ENCODE results near the gene MYOF.
"Not testable (repeated sequence)": the region's sequence is repeated elsewhere in the genome, so short reads cannot be mapped to it uniquely, and the experiment has no call there.

MYOF gene

DNA sequence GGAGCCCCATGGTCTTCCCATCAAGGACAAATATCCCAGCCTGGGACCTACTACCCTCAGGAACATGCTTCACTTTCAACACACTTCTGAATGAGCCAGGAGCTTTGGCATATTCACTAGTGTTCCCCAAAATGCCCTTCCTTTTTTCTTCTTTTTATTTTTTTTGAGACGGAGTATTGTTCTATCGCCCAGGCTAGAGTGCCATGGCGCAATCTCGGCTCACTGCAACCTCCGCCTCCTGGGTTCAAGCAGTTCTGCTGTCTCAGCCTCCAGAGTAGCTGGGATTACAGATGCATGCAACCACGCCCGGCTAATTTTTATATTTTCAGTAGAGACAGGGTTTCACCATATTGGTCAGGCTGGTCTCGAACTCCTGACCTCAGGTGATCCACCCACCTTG, 63.1 kb downstream of the MYOF start:
- H3K27me3 ChIP-seq (ENCODE audit: low read depth); in situ Hi-C loops (cut with MboI; ENCODE audit: low sequenced_read_pairs); DNase-seq (ENCODE audit: low spot score in 2 of 2); H3K36me3 ChIP-seq (replicated peaks); H3K9me3 ChIP-seq; H3K4me1 ChIP-seq; H3K4me3 ChIP-seq: not testable (repeated sequence)

DNA sequence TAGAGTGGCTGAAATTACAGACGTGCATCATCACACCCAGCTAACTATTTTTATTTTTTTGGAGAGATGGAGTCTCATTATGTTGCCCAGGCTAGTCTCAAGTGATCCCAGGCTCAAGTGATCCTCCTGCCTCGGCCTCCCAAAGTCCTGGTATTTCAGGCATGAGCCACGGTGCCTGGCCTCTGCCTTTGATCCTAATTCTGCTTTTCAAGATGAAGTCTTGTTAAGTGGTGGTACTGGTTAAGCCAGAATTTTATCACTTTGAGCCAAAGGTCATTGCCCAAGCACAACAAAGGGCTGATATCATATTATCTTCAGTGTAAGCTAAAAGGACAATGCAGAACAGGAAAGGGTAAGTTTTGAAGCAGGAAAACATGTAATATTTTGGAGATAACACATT, 64.2 kb downstream of the MYOF start:
- H3K4me3 ChIP-seq = no peak overlapping the region
- H3K9me3 ChIP-seq = no peaks in the 10 kb centered on the region
- in situ Hi-C loops (cut with MboI; ENCODE audit: low sequenced_read_pairs) = no loop called here
- H3K27me3 ChIP-seq (ENCODE audit: low read depth) = no peaks in the 10 kb centered on the region
- H3K36me3 ChIP-seq (replicated peaks) = no peaks in the 10 kb centered on the region
- no peak for DNase-seq (ENCODE audit: low spot score in 2 of 2)
- H3K4me1 ChIP-seq = no peaks in the 10 kb centered on the region

DNA sequence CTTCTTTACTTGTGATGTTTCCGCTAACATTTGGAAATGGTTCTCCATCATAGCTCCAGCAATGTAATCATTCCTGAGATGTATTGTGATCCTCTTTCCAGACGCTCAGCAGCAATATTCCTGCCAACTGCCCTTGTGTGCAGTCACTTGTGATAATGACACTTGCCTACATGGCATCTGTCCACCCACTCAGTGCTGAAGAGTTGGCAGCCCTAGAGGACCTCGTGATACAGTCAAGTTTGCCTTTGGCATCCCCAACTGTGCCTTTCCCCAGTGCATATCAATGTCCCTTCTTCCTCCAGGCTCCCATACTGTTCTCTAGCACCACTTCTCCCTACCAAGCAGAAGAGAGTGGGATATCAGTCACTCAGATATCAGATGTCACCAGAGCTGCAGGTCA, 64.9 kb downstream of the MYOF start:
- in situ Hi-C loops (cut with MboI; ENCODE audit: low sequenced_read_pairs) = no loop called here
- DNase-seq (ENCODE audit: low spot score in 2 of 2) = no peak
- no peaks in the 10 kb centered on the region for H3K36me3 ChIP-seq (replicated peaks)

DNA sequence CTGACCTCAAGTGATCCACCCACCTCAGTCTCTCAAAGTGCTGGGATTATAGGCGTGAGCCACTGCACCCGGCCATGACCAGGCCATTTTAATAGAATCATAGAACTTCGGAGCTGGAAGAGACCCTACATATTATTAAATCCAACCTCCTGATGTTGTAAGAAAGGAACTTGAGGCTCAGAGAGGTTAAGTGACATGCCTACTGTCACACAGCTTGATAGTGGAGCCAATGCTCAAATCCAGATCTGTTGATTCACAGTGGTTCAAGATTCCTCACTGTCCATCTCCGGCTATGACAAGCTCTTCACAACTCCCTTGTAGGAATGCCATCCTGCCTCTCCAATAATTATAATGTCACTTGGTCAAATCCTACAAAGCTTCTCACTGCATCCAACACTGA, 65.3 kb downstream of the MYOF start:
- H3K9me3 ChIP-seq = no peaks in the 10 kb centered on the region
- in situ Hi-C loops (cut with MboI; ENCODE audit: low sequenced_read_pairs) = no loop called here
- DNase-seq (ENCODE audit: low spot score in 2 of 2) = no peak

More for the DNA sequence above, 64.9 kb downstream of the MYOF start:
- Histone ChIP-seq H3K9me3 (no peaks in the 10 kb centered on the region), H3K27me3 (ENCODE audit: low read depth) (no peaks in the 10 kb centered on the region), H3K4me3 (no peak overlapping the region), H3K4me1 (no peaks in the 10 kb centered on the region)

DNA sequence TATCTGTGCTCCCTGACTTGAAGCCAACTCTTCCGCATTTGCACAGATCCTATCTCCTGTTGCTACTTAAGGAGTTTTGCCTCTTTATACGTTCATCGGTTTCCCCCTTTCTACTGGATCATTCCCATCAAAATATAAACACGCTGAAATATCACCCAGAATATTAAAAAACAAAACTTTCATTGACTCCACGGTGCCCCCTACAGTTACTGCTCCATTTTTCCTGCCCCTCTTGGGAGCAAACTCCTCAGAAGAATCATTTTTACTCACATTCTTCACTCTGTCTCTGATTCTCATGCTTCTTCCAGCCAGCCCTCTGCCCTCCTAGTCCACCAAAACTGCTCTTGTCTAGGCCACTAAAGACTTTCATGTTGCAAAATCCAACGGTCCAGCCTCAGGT, 66.4 kb downstream of the MYOF start:
- H3K4me3 ChIP-seq = no peak overlapping the region
- no peaks in the 10 kb centered on the region for H3K27me3 ChIP-seq (ENCODE audit: low read depth)
- no peak for DNase-seq (ENCODE audit: low spot score in 2 of 2)
- H3K4me1 ChIP-seq = no peaks in the 10 kb centered on the region
- H3K9me3 ChIP-seq = no peaks in the 10 kb centered on the region
- H3K36me3 ChIP-seq (replicated peaks) = no peaks in the 10 kb centered on the region
- in situ Hi-C loops (cut with MboI; ENCODE audit: low sequenced_read_pairs) = no loop called here

More for the DNA sequence above, 65.3 kb downstream of the MYOF start:
- H3K27me3 ChIP-seq (ENCODE audit: low read depth) = no peaks in the 10 kb centered on the region
- no peaks in the 10 kb centered on the region for H3K4me1 ChIP-seq
- no peaks in the 10 kb centered on the region for H3K36me3 ChIP-seq (replicated peaks)
- H3K4me3 ChIP-seq = no peak overlapping the region

DNA sequence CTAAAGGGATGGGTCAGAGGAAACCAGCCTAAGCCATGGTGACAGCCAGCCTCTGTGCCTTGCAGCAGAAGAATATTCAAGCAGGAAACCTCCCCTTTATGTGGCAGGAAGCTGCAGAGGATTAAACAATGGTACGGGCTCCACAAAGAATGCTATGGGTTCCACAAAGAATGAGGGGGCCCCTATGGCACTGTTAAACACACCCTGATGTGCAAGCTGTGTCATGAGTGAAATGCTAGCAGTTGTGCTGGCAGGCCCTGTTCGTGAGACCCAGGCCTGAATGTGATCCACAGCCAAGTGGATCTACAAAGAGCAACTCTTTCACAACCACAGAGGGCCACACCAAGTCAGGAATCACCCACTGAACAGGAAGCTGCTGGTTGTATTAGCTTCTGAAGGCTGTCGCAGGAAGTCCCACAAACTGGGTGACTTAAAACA, 68.9 kb downstream of the MYOF start:
- Histone ChIP-seq H3K27me3 (ENCODE audit: low read depth) (no peaks in the 10 kb centered on the region), H3K9me3 (no peaks in the 10 kb centered on the region), H3K4me3 (no peak overlapping the region), H3K4me1 (no peaks in the 10 kb centered on the region), H3K36me3 (replicated peaks) (no peaks in the 10 kb centered on the region)
- in situ Hi-C loops (cut with MboI; ENCODE audit: low sequenced_read_pairs) = no loop called here
- DNase-seq (ENCODE audit: low spot score in 2 of 2) = no peak

DNA sequence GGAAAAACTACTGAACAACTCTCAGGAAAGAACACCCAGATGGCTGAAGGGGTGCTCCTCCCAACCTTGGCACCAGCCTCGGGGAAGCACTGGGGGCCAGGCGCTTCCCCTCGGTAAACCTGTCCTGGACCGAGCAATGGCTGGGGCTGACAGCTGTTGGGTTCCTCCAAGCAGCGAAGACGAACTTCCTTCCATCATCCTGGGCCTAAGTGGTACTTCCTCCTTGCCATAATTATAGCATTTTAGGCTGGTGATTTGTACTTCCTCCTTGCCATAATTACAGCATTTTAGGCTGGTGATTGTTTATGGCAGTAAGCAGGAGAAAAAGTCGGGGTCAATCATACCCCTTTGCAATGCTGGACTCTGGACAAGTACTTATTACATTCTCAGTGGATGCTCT, 69.3 kb downstream of the MYOF start:
- DNase-seq (ENCODE audit: low spot score in 2 of 2) = no peak
- Histone ChIP-seq H3K27me3 (ENCODE audit: low read depth) (no peaks in the 10 kb centered on the region), H3K4me3 (no peak overlapping the region), H3K4me1 (no peaks in the 10 kb centered on the region), H3K36me3 (replicated peaks) (no peaks in the 10 kb centered on the region), H3K9me3 (no peaks in the 10 kb centered on the region)
- in situ Hi-C loops (cut with MboI; ENCODE audit: low sequenced_read_pairs) = no loop called here

DNA sequence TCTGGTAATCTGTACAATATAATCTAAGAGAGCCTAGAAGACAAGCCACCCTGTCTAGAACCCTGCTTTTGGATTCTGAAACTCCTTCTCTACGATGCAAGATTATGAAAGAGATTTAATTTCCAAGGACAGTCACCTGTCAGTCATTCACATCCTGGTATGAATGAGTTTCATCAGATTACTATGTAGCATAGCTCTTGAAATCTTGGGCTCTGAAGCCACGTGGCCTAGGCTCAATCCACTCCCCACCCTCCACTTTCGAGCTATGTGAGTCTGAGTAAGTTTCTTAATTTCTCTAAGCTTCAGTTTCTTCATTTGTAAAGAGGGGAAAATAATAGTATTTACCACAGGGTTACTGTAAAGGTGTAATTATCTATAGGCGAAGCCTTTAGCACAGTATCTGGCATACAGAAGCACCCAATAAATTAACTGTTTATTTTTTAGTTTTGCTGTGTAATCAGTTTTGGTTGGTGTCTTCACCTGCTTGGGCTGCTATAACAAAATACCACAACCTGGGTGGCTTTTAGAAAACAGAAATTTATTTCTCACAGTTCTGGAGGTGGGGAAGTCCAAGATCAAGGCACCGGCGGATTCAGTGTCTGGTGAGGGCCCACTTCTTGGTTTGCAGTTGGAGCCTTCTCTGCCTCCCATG, 71.3 kb downstream of the MYOF start:
- no peak overlapping the region for H3K4me3 ChIP-seq
- no peak for DNase-seq (ENCODE audit: low spot score in 2 of 2)
- no peaks in the 10 kb centered on the region for H3K9me3 ChIP-seq
- H3K36me3 ChIP-seq (replicated peaks) = no peaks in the 10 kb centered on the region
- H3K27me3 ChIP-seq (ENCODE audit: low read depth) = no peaks in the 10 kb centered on the region
- no peaks in the 10 kb centered on the region for H3K4me1 ChIP-seq
- in situ Hi-C loops (cut with MboI; ENCODE audit: low sequenced_read_pairs) = no loop called here

DNA sequence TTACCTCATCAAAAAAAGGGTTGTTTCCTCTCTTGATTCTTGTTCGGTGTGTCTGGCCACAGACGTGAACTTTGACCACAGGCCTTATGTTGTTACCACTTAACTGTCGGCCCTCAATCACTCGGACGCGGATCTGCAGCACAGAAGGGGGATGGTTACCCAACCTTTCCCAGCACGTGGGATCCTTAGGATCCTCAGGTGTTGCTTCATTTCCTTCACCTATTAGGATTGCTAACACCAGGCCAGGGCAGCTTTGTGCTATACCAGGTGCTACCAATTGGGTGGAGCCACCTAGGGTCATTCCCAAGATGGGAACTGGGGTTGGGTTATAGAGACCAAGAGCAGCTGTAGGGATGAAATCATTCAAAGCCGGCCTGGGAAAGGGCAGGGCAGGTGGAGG, 73.4 kb downstream of the MYOF start:
- no peak for DNase-seq (ENCODE audit: low spot score in 2 of 2)
- H3K36me3 ChIP-seq (replicated peaks) = no peaks in the 10 kb centered on the region

DNA sequence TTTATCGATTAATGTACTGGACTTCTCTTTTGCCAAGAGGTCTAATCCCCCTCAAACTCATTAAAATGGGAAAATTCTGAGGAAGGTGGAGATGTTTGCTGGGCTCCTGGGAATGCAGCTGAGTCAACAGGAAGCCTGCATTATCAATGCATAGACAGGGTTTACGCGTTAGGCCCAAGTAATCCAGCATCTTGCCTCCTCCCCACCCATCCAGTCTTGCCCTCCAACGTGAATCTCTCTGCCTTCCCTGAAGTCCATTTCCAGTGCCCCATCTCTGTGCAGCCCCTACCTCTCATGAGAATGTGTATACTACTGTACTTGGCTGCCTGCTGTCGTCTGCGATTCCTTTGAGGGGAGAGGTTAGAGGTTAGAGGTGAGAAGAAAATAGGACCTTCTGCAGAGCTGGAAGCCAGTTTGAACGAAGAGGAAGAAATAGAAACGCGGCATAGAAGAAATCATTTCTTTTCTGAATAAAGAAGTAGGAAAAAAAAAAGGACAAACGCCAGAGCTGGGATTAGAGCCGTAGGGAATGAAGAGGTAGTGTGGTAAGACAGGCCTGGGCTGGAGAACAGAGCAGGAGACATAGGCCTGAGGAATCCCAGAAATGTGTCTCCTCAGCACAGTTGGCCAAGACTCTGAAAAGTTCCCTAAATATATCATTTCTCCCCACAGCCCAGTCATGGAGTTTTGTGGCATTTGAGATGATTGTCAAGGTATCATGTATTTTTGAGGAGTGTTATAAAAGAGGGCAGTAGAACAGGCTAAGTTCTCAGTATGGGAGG, 75.6 kb downstream of the MYOF start:
- Histone ChIP-seq H3K36me3 (replicated peaks) (no peaks in the 10 kb centered on the region), H3K27me3 (ENCODE audit: low read depth) (no peaks in the 10 kb centered on the region), H3K4me3 (no peak overlapping the region), H3K4me1 (no peaks in the 10 kb centered on the region), H3K9me3 (no peaks in the 10 kb centered on the region)
- in situ Hi-C loops (cut with MboI; ENCODE audit: low sequenced_read_pairs) = no loop called here
- DNase-seq (ENCODE audit: low spot score in 2 of 2) = no peak

More for the DNA sequence above, 73.4 kb downstream of the MYOF start:
- H3K4me1 ChIP-seq = no peaks in the 10 kb centered on the region
- H3K4me3 ChIP-seq = no peak overlapping the region
- H3K27me3 ChIP-seq (ENCODE audit: low read depth) = no peaks in the 10 kb centered on the region
- no peaks in the 10 kb centered on the region for H3K9me3 ChIP-seq
- in situ Hi-C loops (cut with MboI; ENCODE audit: low sequenced_read_pairs) = no loop called here

DNA sequence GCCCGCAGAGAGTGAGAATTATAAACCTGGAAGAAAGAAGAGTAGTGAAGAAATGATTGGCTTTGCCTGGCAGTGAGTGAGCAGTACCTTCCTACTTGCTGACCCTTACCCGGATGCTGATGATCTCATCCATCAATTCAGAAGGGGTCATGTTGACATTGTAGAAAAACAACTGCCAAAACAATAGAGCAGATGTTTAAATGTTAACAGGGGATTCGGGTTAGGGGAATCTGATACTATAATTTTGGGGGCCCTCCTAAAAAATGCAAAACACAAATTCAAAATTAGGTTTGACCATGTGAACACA, 78.1 kb downstream of the MYOF start:
- Histone ChIP-seq H3K4me1 (no peaks in the 10 kb centered on the region), H3K4me3 (no peak overlapping the region), H3K36me3 (replicated peaks) (no peaks in the 10 kb centered on the region), H3K27me3 (ENCODE audit: low read depth) (no peaks in the 10 kb centered on the region), H3K9me3 (no peaks in the 10 kb centered on the region)
- no peak for DNase-seq (ENCODE audit: low spot score in 2 of 2)
- in situ Hi-C loops (cut with MboI; ENCODE audit: low sequenced_read_pairs) = no loop called here

DNA sequence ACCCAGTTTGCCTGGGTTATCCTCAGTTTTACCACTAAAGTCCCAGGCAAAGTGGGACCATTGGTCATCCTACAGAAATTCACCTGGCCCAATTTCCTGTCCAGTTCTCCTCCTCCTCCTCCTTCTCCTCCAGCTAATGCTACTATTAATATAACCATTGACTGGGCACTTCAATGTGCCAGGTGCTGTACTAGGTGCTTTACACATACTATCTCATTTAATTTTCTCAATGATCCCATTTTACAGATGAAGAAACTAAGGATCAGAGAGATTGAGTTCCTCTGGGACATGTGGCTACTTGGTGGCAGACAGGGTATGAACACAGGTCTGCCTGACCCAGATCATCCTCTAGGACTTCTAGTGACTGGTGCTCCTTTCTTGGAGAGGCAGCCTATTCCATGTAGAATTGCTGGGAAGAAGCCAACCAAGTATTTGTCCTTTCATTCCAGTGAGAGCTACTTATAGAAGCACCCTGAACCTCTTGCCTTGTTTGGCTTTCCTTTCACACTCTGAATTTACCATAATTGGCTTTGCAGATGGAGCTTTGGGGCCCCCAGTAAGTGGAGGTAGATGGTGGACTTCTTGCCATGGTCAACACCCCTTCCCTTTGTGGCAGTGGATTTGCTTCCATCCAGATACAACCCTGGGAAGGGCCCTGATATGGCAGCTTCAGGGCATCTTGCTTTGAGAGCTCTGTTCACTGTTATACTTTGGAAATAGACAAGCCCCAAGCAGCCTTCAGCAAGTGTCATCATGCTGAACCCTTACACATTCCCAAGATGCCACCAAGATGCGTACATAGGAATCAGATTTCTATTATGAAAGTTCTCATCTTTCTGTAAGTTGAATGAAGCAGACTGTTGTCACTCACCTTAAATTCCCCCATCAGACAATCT, 78.7 kb downstream of the MYOF start:
- H3K4me1 ChIP-seq = no peaks in the 10 kb centered on the region
- H3K27me3 ChIP-seq (ENCODE audit: low read depth) = no peaks in the 10 kb centered on the region
- no peaks in the 10 kb centered on the region for H3K9me3 ChIP-seq
- DNase-seq (ENCODE audit: low spot score in 2 of 2) = no peak
- no peak overlapping the region for H3K4me3 ChIP-seq
- H3K36me3 ChIP-seq (replicated peaks) = no peaks in the 10 kb centered on the region
- in situ Hi-C loops (cut with MboI; ENCODE audit: low sequenced_read_pairs) = no loop called here

DNA sequence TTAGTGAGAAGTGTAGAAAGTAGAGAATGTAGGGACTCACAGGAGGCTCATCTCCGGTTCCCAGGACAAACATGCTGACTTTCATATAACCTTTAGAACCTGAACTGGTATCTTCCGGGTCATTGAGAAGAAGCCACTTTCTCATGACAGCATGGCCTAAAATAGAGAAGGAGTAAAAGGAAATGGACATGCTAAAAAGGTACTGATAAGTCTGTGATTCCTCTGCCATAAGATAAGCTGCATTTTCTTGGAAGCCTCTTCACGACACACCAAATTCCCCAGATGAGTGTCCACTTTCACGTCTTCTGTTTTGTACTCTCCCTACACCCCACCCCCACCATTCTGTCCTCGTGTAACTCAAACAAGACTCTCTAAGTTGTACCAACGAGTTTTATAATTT, 79.9 kb downstream of the MYOF start:
- no peaks in the 10 kb centered on the region for H3K36me3 ChIP-seq (replicated peaks)
- in situ Hi-C loops (cut with MboI; ENCODE audit: low sequenced_read_pairs) = no loop called here
- H3K4me3 ChIP-seq = no peak overlapping the region
- DNase-seq (ENCODE audit: low spot score in 2 of 2) = no peak
- no peaks in the 10 kb centered on the region for H3K27me3 ChIP-seq (ENCODE audit: low read depth)
- H3K9me3 ChIP-seq = no peaks in the 10 kb centered on the region
- no peaks in the 10 kb centered on the region for H3K4me1 ChIP-seq

DNA sequence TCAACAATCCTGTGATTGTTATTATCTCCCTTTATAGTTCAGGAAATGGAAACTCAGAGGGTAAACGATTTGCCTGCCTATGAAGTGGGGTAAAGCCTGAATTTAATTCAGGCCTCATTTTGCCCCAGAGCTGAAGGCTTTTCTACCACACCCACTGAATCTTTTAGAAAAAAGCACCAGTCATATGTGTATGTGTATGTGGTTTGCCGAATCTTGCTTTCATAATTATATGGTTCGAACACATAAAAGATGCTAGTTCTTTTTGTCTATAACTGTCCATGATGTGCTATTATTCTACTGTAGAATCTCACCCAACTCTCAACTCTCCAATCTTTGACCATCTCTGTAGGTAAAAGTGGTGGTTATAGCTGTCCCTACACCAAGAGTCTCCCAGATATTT, 83.6 kb downstream of the MYOF start:
- no peak overlapping the region for H3K4me3 ChIP-seq
- H3K36me3 ChIP-seq (replicated peaks) = no peaks in the 10 kb centered on the region
- no peak for DNase-seq (ENCODE audit: low spot score in 2 of 2)
- no peaks in the 10 kb centered on the region for H3K4me1 ChIP-seq
- H3K9me3 ChIP-seq = no peaks in the 10 kb centered on the region
- in situ Hi-C loops (cut with MboI; ENCODE audit: low sequenced_read_pairs) = loop anchor here (25.0 kb wide), 1 partner anchor 289 kb away; no protein-coding TSS in a partner anchor
- no peaks in the 10 kb centered on the region for H3K27me3 ChIP-seq (ENCODE audit: low read depth)
